Activated T-helper 1 cell treated with anti-CD3 and anti-CD28 coated beads, Interleukin-2, amount 50 U/mL, for 16 hours (primary cell): ENCODE results near the gene ANXA3.

ENCODE experiments used
- DNase-seq, 2 donors: peaks; one replicate each; pipeline ENCODE4 v3.0.0-alpha.2; 2020; ENCODE audit warnings: low read depth in 1 of 2, low spot score in 1 of 2

The ANXA3 gene

DNA sequence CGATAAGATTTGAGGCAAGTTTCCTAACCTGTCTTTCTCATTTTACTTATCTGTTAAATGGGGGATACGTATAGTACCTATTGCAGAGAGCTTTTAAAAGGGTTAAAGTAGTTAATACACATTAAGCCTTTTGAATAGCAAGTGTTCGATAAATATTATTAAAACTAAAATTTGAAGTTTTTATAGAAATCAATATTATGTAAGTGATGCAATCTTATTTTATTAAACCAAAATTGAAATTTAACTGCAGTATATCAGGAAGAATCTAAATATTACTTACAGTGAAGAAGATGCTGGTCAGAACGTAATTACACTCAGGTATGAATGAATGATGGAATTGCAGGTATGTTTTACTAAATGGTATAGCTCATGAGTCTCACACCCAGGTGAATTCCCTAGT lies 58.0 kb downstream of the ANXA3 start:
- DNase-seq, result no peak

DNA sequence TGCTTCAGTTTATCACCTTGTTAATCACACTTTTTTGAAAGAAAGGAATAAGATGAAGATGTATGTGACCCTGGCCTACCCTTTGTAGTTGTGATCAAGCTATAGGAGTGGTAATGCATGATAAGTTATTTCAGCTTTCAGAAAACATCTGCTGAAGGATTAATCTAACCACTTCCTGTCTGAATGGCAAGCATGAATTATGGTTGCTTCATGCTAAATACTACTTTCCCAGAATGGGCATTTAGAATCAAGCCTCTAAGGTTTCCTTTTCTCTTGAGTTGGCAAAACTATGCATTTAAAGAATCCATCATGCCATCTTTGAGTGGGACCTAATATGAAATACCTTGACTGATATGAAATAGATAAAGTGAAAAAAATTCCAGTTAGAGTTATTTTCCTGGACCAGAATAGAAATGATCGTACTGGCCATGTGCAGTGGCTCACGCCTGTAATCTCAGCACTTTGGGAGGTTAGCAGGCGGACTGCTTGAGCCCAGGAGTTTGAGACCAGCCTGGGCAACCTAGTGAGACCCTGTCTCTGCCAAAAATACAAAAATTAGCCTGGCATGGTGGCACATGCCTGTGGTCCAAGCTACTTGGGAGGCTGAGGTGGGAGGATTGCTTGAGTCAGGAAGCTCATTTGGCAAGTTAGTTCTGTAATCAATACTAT lies 59.1 kb downstream of the ANXA3 start:
- no peak for DNase-seq

DNA sequence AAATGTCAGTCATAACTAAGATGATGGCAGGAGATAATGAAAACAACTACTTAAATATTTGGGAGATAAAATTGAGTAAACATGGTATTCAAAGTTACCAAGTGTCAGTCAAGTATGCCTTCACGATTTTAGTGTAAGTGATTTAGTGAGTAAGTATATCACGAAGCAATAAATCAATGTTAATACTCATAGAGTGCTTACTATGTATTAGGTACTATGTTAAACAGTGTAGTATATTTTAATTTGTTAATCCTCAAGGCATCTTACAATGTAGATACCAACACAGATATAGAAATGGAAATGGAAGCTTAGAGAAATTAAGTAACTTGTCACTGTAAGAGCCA lies 59.6 kb downstream of the ANXA3 start:
- no peak for DNase-seq

DNA sequence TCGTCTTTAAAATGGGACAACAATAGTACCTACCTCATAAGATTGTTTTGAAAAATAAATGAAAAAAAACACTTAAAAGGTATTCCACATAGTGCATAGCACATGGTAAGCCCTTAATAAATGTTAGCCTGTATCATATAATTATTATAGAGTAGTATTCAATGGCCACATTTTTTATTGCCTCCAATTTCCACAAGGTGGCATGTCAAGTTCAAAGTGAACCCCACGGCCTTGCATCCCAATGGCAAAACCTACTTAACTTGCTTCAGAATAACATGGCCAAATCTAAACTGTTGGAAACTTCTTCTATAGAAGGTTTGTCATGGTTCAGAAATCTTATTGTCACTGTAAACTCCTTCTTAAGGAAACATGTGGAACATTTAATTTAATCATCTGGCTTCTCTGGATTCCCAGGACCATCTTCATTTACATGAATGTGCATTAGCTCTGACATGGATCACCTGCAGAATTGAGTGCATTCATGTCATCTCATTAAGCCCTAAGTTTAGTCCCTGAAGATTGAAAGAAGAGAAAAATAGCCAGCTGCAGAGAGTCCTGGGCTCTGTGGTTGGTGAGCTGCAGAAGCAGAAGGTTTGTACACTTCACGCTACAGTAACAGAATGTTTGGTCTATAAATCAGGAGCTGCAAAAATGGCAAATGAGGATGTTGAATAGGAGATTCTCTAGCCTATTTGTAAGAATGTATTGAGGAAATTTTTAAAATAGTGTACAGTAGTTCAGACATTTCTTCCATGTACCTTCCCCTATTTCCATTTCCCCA lies 61.0 kb downstream of the ANXA3 start:
- DNase-seq, result no peak

DNA sequence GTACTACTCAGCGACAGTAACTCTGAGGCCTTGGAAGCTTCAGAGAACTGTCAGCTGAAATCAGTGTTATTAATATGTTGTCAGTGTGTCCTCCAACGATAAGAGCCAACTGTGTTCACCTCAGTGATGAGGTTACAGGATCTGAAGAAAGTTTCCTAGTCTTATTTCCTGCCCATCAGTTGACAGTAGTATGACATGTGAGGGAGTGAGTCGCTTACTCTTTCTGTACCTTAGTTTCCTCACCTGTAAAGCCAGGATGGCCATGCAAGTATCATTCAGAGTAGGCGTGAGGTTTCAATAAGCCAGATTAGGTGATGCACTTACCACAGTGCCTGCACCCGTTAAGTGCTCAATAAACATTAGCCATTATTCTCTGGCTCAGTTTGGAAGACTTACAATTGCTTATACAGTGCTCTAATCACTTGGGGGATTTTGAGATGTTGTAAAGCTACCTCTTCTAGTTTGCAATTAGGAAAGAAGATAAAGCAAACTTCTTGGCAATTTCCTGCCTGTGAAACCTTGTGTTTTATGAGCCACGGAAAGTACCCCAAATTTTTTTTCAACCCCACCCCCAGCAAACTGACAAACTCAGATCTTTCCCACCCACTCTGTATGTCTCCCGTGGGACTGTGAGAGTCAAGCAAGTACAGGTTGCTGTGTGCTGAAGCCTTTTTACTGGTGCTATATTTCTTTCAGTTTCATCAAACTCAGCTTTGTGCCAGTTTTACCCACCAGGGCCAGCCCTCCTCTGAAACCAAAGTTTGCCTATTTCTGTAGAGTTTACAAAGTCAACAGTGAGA lies 62.2 kb downstream of the ANXA3 start:
- DNase-seq, result no peak

DNA sequence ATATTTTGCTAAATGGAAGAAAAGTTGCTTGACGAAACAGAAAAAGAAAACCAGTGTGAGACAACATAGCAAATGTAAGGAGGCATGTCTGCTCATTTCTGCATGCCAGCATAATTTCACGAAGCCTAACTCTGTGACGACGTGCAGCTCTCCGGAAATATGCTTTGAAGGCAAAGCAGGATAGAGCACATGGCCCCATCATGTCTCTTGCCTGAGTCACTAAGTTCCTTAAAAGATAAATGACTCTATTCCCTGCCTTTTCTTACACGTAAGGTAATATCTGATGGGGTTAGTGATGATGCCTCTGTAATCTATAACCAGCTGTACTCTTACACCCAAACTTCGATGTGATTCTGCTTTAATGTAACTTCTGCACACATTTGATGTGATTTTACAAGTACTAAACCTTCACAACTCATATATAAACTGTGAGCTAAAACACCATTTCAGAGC lies 64.5 kb downstream of the ANXA3 start:
- DNase-seq, result no peak

DNA sequence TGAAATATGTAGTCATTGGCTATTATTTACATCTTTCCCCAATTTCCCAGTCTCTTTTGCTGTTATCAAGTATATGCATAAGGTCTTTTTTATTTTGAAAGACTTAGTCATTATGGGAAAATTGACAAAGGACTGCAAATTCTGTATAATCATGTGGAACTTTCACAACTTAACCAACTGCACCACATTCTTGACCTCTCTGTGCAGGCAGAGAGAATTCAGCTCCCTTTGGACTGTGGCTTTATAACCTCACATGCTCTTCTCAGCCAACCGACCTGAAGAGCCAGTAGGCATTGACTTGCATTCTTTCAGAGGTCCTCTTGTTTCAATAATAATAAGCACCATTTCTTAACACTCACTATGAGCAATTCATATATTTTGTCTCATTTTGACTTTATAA lies 66.9 kb downstream of the ANXA3 start:
- DNase-seq, result no peak

DNA sequence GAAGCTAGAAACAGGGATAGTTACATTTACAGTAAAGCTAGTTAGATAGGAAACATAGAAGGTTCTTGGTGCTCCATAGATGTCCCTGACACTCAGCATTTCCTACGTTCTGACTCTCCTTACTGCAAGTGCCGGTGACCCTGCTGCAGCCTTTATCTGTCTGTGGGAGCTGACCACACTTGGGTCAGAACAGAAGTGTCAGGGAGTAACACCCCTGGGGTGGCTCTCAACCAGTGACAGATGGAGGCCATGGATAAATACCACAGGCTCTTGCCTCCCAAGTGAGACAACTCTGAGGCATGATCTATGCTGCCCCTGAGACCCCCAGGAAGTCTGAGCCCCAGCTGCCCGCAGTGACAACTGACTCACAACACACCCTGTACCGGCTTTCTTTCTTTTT lies 69.8 kb downstream of the ANXA3 start:
- DNase-seq, result no peak

DNA sequence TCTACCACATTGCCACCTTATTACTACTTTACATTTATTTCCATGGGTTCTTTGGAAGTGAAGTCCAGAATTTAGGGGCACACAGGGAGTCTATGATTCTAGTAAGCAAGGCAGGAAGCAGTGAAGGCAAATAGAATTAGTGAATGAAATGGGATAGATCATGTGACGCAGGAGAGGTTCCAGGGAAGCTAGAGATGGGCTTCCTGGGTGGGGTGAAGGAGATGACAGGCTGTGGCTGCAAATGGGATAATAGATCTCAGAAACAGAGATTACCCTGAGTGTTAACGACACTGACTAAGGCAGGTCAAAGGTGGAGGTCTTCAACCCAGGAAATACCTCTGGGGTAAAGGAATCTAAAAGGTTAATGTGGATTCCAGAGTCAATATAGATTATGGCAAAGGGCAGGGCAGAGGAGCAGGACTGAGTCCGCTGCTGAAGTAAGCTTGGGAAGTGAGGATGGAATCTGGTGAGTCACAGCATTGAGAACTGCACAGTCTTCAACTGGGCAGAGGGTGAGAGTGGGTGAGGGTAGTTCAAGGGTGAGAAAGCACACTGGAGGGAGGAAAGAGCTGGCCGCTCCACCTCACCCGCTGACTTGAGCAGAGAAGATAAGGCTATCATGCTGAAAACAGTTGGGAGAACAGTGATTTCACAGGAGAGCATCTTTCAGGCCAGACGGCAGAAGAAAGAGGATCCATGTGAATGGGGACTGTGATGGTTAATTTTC lies 70.8 kb downstream of the ANXA3 start:
- no peak for DNase-seq

DNA sequence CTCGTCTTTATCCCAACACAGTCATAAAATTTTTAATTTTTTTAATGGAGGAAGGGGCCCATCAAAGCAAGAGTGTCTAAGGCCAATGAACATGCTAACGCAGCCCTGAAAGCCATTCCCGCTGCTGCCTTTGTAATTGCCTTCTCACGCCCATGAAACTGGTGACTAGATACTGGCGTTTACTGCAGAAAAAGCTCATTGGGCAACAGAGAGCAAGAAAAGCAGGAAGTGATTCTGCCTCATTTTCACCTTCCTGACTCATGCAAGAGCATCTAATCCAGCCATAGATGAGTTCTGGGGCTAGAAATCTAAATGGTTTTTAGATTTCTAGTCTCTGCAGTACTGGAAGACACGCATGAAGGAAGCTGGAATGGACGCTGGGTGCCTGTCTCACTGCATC lies 72.5 kb downstream of the ANXA3 start:
- DNase-seq, result no peak

DNA sequence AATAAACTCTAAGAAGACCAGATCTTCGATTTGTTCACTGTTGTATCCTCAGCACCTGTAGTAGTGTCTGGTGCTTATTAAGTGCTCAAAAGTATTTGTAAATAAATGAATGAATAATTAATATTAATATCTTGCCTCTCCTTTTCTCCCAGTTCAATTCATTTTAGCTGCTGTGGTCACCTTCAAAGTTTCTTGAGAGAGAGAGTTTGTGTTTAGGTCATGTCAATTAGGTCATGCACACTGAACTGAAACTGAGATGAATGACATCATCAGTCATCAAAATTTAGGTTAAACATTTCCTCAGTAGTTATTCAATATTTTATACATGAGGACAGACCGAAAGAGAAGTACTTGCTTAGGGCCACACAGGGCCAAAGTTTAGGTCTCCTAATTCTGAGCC lies 73.5 kb downstream of the ANXA3 start:
- no peak for DNase-seq

DNA sequence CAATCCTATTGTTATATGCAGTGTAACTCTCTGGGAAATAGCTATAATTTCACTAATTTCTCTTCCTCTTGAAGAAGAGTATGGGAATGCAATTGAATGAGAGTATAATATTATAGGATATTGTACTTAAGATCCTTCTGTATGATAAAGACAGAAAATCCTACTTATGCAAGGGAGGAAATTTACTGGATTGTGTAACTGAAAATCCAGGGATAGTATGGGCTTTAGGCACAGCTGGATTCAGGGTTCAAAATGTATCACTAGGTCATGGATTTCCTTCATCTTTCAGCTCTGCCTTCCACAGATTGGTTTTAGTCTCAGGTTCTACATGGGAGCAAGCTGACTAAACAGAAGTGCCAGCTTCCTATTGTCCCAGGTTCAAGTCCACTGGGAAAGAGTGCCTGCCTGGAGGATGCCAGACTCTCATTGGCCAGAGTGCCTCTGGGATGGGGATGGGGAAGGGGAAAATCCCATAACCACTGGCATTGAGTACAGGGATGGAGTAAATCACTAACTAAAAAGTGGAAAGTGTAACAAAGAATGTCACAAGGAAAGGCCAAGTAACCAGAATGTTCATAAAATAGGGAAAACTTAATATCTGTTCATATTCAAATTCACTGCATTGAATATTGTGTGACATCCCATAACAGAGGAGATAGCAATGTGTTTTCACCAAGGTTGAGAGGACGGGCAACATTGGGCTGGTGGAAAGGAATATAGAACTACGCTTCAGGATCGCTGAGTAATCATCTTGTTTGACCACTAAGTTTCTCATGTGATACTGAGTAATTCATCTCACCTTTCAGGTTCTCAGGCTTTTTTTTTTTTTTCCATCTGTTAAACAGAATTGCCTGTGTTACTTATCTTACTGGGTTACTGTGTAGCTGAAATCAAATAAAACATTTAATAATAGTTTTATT lies 75.7 kb downstream of the ANXA3 start:
- DNase-seq, result no peak

DNA sequence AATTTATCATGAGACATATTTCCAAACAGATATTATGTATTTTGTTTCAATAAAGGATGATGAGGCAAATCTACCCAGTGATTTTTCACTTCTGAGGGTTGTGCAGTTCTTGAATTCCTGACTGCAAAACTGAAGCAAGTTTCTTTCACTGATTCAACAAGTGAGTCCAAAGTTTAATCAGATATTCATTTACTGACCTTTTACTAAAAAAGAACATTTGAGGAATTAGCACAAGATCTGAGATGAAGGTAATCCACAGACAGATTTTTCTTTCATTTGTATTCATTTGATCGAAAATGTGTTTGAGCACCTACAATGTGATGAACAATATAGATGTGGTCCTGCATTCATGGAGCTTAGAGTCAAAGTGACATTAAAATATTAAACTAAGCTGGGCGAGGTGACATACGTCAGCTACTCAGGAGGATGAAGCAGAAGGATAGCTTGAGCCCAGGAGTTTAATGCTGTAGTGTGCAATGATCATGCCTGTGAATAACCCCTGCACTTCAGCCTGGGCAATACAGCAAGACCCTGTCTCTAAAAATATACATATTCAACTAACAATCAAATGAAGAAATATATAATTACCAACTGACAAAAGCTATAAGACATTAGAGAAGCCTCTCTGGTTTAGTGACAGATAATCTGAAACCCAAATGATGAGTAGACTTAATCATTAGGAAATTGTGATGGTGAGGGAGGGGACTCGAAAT lies 76.6 kb downstream of the ANXA3 start:
- DNase-seq, result no peak

DNA sequence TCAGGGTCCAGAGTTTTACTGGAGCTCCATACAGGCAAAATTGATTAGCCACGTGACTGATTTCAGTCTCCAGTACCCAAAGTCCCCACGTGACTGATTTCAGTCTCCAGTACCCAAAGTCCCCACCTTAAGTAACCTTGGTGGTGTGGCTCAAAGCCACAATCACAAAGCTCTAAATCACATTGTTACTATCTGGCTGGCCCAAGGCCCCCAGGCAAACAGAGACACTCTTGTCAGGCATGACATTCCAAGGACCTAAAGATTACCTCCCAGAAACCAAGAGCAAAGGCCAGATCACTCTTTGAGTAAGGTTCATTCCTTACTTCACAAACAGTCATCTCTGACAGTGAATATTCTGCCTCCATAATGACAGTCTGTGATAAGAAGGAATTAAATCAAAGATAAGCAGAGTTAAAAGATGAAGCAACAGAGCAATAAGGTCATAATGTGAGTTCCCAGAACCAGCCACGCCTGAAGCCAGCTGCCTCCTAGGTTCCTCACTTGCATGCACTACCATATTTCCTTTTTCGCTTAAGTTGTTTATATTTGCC lies 78.5 kb downstream of the ANXA3 start:
- no peak for DNase-seq

DNA sequence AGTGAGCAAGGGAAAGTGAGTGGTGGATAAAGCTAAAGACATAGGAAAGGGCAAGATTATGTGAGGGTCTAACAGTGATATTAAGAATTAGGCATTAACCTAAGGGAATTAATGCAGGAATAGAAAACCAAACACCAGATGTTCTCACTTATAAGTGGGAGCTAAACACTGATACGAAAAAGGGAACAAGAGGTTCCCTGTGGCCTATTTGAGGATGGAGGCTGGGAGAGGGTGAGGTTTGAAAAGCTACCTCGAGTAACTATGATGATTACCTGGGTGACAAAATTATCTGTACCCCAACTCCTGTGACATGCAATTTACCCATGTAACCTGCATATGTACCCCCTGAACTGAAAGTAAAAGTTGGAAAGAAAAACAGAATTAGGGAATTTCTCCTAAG lies 79.0 kb downstream of the ANXA3 start:
- no peak for DNase-seq

DNA sequence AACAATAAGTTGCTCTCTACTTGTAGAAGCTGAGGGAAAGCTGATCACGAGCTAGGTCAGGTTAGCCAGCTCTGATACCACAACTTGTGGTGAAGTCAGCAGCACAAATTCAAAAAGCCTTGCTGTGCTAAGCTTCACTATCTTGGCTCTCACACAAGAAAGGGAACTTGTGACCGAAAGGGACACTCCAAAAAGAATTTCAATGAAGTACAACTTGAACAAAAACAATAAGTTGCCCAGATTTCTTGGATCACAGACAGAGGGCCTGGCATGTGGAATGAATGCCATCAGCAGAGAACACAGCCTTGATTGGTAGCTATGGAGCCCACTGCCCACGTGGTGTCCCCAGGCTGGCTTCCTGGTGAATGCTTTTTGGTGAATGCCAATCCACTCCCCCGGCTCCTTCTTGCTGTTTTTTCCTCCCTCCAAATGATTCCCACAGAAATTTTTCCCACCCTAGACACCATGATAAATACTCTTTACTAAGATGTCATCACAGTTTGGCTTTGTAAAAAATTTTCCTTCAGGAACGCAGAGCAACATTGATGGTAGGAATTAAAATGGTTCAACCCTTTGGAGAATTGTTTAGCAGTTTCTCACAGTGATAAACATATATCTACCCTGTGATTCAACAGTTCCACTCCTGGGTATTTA lies 82.6 kb downstream of the ANXA3 start:
- DNase-seq, result no peak

DNA sequence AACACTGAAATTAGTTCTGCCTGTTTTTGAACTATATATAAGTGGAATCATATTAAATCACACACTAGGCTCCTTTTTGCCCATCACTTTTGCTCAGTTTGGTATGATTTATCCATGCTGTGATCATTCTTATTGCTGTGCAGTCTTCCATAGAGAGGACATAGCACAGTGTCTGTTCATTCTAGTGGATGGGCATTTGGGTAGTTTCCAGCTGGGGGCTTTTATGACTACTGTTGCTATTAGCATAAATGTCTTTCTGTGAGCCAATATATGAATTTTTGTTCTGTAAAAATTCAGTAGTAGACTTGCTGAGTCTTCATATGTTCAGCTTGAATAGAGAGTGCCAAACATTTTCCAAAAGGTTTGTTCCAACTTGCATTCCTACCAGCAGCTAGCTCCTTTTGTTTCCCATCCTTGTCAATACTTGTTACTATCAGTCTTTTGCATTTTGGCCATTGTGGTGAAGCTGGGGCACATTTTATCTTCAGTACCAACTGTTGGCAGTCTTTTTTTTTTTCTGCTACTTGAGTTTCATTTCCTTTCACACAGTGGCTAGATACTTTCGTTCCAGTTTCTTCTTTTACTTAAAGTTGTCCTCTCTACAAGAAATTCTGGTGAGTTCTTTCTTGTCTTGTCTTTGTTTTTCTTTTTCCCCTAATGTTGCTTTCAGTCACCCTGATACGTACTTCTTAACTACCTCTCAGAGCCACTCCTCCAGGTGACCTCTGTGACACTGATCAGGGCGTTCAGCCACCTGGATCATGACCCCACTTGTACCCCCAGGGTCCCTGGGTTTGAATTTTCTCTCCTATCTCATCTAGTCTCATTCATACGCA lies 87.0 kb downstream of the ANXA3 start:
- DNase-seq, result no peak

DNA sequence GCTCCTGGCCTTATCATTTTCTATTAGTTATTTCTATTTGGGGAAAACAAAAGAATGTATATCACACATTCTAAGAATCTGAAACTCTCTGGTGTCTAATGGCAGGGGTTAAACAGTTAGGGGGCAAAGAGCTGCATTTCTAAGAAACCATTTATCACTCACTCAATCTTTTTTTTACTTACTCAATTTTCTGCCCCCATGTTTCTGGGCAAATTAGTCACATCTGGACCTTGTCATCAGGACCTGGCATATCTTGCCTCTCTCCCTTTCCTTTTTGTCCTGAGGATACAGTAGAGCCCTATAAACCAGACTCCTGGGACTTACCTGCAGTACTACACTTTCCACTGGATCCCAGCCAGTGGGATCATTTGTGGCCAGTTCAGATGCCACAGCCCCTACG lies 89.1 kb downstream of the ANXA3 start:
- DNase-seq, result no peak
